Measurements from ENCODE around the gene DPH2.

DPH2 gene

DNA sequence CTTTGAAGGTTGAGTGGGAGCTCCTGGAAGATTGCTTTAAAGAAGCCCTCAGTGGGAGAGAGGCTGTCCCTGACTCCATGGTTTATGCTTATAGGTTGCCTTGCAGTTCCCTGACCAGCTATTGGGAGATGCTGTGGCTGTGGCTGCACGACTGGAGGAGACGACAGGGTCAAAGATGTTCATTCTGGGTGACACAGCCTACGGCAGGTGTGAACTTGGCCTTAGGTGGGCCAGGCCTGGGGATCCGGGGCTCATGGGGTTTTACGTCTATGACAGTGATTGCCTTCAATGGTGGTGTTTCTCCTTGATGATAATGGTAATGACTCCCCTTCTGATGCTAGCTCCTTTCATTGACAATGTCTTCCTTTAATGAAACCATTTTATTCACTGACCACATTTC, 692 bp downstream of the DPH2 start:
- H3K27me3 ChIP-seq (ENCODE audit: insufficient read depth, insufficient read length) = no peaks in the 10 kb centered on the region
- H3K4me3 ChIP-seq (ENCODE audit: insufficient read length, low read depth) = peak overlapping the region; percentile 98
- no peak for TF ChIP-seq YY1 (IDR thresholded peaks at IDR 0.05; ENCODE audit: insufficient read depth, insufficient read length)
- TF ChIP-seq SUZ12 (IDR thresholded peaks at IDR 0.05; ENCODE audit: extremely low read depth, insufficient read depth, insufficient read length) = no peak
- no peak for TF ChIP-seq ZNF274 (IDR thresholded peaks at IDR 0.05; ENCODE audit: low read depth, low read length)
- H3K9ac ChIP-seq (ENCODE audit: insufficient read length, low read depth) = peak overlapping the region; percentile 96
- peaks cover 6% of the 10 kb centered on the region for H3K4me1 ChIP-seq (ENCODE audit: insufficient read depth, insufficient read length)
- DNase-seq (ENCODE audit: low read depth, low spot score) = no peak
- peaks cover 59% of the 10 kb centered on the region for H3K36me3 ChIP-seq (ENCODE audit: insufficient read depth, insufficient read length, low read length)
- no peaks in the 10 kb centered on the region for H3K9me3 ChIP-seq (ENCODE audit: insufficient read depth, low read length)

DNA sequence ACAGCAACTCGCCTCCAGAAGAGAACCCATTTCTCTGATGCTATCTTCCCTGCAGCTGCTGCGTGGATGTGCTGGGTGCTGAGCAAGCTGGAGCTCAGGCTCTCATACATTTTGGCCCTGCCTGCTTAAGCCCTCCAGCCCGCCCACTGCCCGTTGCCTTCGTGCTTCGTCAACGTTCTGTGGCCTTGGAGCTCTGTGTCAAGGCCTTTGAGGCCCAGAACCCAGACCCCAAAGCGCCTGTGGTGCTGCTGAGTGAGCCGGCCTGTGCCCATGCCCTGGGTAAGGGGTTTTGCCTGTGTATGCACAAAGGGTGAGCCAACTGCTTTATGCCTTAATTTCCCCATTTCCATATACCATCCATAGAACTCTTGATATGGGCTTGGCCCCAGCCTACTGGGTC, 1.1 kb downstream of the DPH2 start:
- TF ChIP-seq SUZ12 (IDR thresholded peaks at IDR 0.05; ENCODE audit: extremely low read depth, insufficient read depth, insufficient read length) = no peak
- TF ChIP-seq ZNF274 (IDR thresholded peaks at IDR 0.05; ENCODE audit: low read depth, low read length) = no peak
- TF ChIP-seq YY1 (IDR thresholded peaks at IDR 0.05; ENCODE audit: insufficient read depth, insufficient read length) = no peak
- Histone ChIP-seq H3K4me1 (ENCODE audit: insufficient read depth, insufficient read length) (peaks cover 10% of the 10 kb centered on the region), H3K9ac (ENCODE audit: insufficient read length, low read depth) (peak overlapping the region; percentile 96), H3K36me3 (ENCODE audit: insufficient read depth, insufficient read length, low read length) (peaks cover 56% of the 10 kb centered on the region), H3K27me3 (ENCODE audit: insufficient read depth, insufficient read length) (no peaks in the 10 kb centered on the region), H3K4me3 (ENCODE audit: insufficient read length, low read depth) (peak overlapping the region; percentile 98), H3K9me3 (ENCODE audit: insufficient read depth, low read length) (no peaks in the 10 kb centered on the region)
- no peak for DNase-seq (ENCODE audit: low read depth, low spot score)

DNA sequence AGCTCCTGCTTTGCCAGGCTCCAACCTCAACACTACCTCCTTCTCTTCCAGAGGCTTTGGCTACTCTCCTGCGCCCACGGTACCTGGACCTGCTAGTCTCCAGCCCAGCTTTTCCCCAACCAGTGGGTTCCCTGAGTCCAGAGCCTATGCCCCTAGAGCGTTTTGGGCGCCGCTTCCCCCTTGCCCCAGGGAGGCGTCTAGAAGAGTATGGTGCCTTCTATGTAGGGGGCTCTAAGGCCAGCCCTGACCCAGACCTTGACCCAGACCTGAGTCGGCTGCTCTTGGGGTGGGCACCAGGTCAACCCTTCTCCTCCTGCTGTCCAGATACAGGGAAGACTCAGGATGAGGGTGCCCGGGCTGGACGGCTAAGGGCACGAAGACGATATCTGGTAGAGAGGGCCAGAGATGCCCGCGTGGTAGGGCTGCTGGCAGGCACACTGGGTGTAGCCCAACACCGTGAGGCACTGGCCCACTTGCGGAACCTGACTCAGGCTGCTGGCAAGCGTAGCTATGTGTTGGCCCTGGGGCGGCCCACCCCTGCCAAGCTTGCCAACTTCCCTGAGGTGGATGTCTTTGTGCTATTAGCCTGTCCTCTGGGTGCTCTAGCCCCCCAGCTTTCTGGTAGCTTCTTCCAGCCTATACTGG, 1.6 kb downstream of the DPH2 start:
- peaks cover 56% of the 10 kb centered on the region for H3K36me3 ChIP-seq (ENCODE audit: insufficient read depth, insufficient read length, low read length)
- TF ChIP-seq YY1 (IDR thresholded peaks at IDR 0.05; ENCODE audit: insufficient read depth, insufficient read length) (no peak), SUZ12 (IDR thresholded peaks at IDR 0.05; ENCODE audit: extremely low read depth, insufficient read depth, insufficient read length) (no peak), ZNF274 (IDR thresholded peaks at IDR 0.05; ENCODE audit: low read depth, low read length) (no peak)
- no peak overlapping the region for H3K9ac ChIP-seq (ENCODE audit: insufficient read length, low read depth)
- no peak for DNase-seq (ENCODE audit: low read depth, low spot score)
- H3K4me3 ChIP-seq (ENCODE audit: insufficient read length, low read depth) = no peak overlapping the region
- peaks cover 10% of the 10 kb centered on the region for H3K4me1 ChIP-seq (ENCODE audit: insufficient read depth, insufficient read length)
- no peaks in the 10 kb centered on the region for H3K27me3 ChIP-seq (ENCODE audit: insufficient read depth, insufficient read length)
- H3K9me3 ChIP-seq (ENCODE audit: insufficient read depth, low read length) = no peaks in the 10 kb centered on the region

DNA sequence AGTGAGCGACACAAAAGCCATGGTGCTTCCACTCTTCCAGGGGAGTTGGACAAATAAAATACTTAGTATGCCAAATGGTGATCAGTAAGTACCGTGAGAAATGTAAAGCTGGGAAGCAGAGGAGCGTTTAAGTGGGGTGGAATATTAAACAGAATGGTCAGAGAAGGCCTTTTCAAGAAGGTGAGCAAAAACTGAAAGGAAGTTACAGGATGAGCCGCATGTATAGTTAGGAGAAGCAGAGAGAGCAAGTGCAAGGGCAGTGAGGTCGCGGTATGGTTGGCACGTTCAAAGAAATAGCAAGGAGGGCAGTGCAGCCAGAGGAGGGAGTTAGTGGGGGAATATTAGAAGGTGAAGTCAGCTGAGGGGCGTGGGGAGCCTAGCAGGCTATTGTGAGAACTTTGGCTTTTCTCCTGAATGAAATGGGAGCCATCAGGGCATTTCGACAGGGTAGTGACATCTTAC, 4.2 kb downstream of the DPH2 start:
- peaks cover 21% of the 10 kb centered on the region for H3K4me1 ChIP-seq (ENCODE audit: insufficient read depth, insufficient read length)
- peak overlapping the region; percentile 98 for H3K9ac ChIP-seq (ENCODE audit: insufficient read length, low read depth)
- no peaks in the 10 kb centered on the region for H3K27me3 ChIP-seq (ENCODE audit: insufficient read depth, insufficient read length)
- H3K9me3 ChIP-seq (ENCODE audit: insufficient read depth, low read length) = no peaks in the 10 kb centered on the region
- DNase-seq (ENCODE audit: low read depth, low spot score) = no peak
- H3K36me3 ChIP-seq (ENCODE audit: insufficient read depth, insufficient read length, low read length) = peaks cover 61% of the 10 kb centered on the region
- H3K4me3 ChIP-seq (ENCODE audit: insufficient read length, low read depth) = peak overlapping the region; percentile 94
- TF ChIP-seq YY1 (IDR thresholded peaks at IDR 0.05; ENCODE audit: insufficient read depth, insufficient read length) (no peak), SUZ12 (IDR thresholded peaks at IDR 0.05; ENCODE audit: extremely low read depth, insufficient read depth, insufficient read length) (no peak), ZNF274 (IDR thresholded peaks at IDR 0.05; ENCODE audit: low read depth, low read length) (no peak)

DNA sequence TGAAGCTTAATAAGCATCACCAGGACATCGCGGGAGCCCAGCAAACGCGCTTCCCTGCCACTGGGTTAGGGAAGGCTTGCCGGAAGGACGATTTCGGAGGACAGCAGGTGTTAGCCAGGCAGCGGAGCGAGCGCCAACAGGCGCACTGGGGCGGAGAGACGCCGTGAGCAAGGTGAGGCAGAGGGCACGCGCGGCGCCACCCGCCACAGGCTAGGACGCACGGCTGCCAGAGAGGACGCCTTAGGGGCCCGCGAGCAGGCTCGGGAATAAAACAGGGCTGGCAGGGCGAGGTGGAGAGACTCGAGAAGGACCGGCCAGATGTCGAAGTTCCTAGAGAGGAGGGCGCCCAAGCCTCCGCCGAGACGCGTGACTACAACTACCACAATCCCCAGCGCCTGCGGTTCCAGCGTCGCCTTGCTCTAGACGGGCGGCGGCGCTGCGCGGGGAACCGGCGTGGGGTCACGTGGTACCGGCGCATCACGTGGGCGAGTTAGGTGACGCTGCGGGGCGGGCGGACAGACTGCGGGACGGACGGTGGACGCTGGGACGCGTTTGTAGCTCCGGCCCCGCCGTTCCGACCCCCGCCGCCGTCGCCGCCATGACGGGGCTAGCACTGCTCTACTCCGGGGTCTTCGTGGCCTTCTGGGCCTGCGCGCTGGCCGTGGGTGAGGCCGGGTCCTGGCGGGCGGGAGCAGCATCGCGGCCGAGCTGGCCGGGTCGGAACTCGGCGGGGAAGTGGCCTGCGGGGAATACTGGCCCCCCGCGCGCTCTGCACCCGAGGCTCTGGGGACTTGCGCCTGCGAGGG, 4.8 kb downstream of the DPH2 start, which contains the start of gene ATP6V0B:
TSS of gene ATP6V0B (plus strand) at position 518 of the 806 bp plus-strand sequence. CDS start at position 599, 81 bp downstream.
- Histone ChIP-seq H3K36me3 (ENCODE audit: insufficient read depth, insufficient read length, low read length) (peaks cover 61% of the 10 kb centered on the region), H3K27me3 (ENCODE audit: insufficient read depth, insufficient read length) (no peaks in the 10 kb centered on the region), H3K4me1 (ENCODE audit: insufficient read depth, insufficient read length) (peaks cover 21% of the 10 kb centered on the region), H3K4me3 (ENCODE audit: insufficient read length, low read depth) (peak within 1 kb of the TSS; percentile 94), H3K9me3 (ENCODE audit: insufficient read depth, low read length) (no peaks in the 10 kb centered on the region), H3K9ac (ENCODE audit: insufficient read length, low read depth) (peak within 1 kb of the TSS; percentile 98)
- DNase-seq (ENCODE audit: low read depth, low spot score) = peak; percentile 98
- TF ChIP-seq YY1 (IDR thresholded peaks at IDR 0.05; ENCODE audit: insufficient read depth, insufficient read length) = peak; percentile 47
- no peak for TF ChIP-seq ZNF274 (IDR thresholded peaks at IDR 0.05; ENCODE audit: low read depth, low read length)

DNA sequence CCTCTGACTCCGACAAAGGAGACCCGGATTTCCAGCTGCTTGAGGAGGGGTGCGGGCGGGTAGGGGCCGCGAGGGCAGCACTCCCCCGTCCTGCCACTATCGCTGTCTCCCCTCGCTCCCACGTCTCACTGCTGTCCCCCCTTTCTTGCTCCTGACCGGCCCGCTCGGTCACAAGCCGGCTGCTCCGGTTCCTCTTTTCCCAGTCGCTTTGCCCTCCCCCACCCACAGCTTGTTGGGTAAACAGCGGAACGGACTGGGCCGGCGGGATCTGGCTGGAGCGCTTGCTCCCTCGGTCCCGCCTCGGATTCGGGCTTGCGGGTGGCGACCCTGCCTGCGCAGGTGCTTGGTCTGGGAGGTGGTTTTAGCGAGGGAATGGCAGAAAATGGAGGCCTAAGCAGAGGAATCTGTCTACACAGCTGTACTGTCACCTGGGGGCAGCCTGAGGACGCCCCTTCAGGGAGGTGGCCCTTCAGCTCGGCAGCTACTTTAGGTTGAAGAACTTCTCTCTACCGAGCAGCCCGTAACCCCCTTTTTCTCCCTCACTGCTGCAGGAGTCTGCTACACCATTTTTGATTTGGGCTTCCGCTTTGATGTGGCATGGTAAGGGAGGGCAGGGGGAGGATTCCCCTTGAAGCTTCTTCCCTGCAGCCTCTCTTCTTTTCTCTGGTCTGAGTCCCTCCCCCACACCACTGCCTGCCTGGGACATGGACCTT, 5.6 kb downstream of the DPH2 start:
- Histone ChIP-seq H3K4me3 (ENCODE audit: insufficient read length, low read depth) (peak overlapping the region; percentile 94), H3K4me1 (ENCODE audit: insufficient read depth, insufficient read length) (peaks cover 24% of the 10 kb centered on the region), H3K9ac (ENCODE audit: insufficient read length, low read depth) (peak overlapping the region; percentile 98), H3K36me3 (ENCODE audit: insufficient read depth, insufficient read length, low read length) (peaks cover 62% of the 10 kb centered on the region), H3K27me3 (ENCODE audit: insufficient read depth, insufficient read length) (no peaks in the 10 kb centered on the region), H3K9me3 (ENCODE audit: insufficient read depth, low read length) (no peaks in the 10 kb centered on the region)
- TF ChIP-seq ZNF274 (IDR thresholded peaks at IDR 0.05; ENCODE audit: low read depth, low read length) (no peak), YY1 (IDR thresholded peaks at IDR 0.05; ENCODE audit: insufficient read depth, insufficient read length) (no peak), SUZ12 (IDR thresholded peaks at IDR 0.05; ENCODE audit: extremely low read depth, insufficient read depth, insufficient read length) (no peak)
- DNase-seq (ENCODE audit: low read depth, low spot score) = no peak

Measured in NT2/D1 (cell line).